Gastrocnemius medialis (tissue), 4 donors: ENCODE data around the gene PPIA.

Experiments
- POLR2A ChIP-seq, 2 donors: fragments of 450-650 bp; IDR thresholded peaks; one replicate each; pipeline ENCODE4 v1.6.1; 2017; ENCODE audit warnings: antibody characterized with exemption in 2 of 2, mild to moderate bottlenecking in 2 of 2, moderate library complexity in 2 of 2
- TF ChIP-seq, protein P1 (sequence below), 5 experiments: fragments of 450-650 bp in 3 of 5; fragments of 200-600 bp in 2 of 5; sonication (generic) in 2 of 5; IDR thresholded peaks in 4 of 5; conservative IDR thresholded peaks in 1 of 5; 1 replicate in 4 of 5; 2 replicates in 1 of 5; pipeline ENCODE4 v1.5.1; 2016 to 2019; ENCODE audit warnings: antibody characterized with exemption in 5 of 5, mild to moderate bottlenecking in 3 of 5, moderate library complexity in 3 of 5

DNA sequence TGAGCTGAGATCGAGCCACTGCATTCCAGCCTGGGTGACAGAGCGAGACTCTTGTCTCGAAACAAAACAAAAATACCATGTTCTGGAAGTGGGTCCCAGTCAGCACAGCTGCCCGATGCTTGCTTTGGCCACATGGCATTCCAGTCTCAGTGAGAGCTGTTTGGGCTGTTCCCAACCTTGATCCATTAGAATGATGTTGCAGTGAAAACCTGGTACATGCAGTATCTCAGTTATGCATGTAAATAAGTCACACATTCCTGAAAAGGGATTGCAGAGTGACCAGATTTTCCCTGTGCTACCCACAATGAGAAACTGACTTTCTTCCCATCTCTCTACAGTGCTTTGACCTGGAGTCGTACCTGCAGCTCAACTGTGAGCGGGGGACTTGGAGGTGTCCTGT is 32.4 kb upstream of the PPIA start:
- TF ChIP-seq, protein P1, sequence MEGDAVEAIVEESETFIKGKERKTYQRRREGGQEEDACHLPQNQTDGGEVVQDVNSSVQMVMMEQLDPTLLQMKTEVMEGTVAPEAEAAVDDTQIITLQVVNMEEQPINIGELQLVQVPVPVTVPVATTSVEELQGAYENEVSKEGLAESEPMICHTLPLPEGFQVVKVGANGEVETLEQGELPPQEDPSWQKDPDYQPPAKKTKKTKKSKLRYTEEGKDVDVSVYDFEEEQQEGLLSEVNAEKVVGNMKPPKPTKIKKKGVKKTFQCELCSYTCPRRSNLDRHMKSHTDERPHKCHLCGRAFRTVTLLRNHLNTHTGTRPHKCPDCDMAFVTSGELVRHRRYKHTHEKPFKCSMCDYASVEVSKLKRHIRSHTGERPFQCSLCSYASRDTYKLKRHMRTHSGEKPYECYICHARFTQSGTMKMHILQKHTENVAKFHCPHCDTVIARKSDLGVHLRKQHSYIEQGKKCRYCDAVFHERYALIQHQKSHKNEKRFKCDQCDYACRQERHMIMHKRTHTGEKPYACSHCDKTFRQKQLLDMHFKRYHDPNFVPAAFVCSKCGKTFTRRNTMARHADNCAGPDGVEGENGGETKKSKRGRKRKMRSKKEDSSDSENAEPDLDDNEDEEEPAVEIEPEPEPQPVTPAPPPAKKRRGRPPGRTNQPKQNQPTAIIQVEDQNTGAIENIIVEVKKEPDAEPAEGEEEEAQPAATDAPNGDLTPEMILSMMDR (IDR thresholded peaks at IDR 0.05 in 4 of 5, conservative IDR thresholded peaks at IDR 0.05 in 1 of 5): no peak
- no peak for TF ChIP-seq POLR2A (IDR thresholded peaks at IDR 0.05)
